ENCODE results near the gene IPP.
"Not testable (repeated sequence)": the region's sequence is repeated elsewhere in the genome, so short reads cannot be mapped to it uniquely, and the experiment has no call there.

Gene IPP

DNA sequence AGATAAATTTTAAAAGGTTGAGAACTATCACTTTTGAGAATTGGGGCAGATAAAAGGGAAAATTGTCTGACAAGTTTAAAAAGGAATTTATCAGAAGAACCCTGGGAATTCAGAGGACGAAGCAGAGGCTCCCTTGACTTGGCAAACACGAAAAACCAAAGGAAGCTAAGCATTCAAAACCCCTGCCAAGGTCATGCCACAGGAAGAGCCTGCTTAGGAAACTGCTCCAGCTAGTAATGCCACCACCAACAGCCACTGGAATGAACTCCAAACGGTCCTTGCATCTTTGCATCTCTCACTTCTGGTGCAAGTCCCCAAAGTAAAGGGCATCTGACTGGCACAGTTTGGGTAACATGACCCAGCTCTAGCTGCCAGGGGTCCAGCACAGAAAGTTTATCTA lies 71.3 kb downstream of the IPP start:
- FAIRE-seq, result no peak

DNA sequence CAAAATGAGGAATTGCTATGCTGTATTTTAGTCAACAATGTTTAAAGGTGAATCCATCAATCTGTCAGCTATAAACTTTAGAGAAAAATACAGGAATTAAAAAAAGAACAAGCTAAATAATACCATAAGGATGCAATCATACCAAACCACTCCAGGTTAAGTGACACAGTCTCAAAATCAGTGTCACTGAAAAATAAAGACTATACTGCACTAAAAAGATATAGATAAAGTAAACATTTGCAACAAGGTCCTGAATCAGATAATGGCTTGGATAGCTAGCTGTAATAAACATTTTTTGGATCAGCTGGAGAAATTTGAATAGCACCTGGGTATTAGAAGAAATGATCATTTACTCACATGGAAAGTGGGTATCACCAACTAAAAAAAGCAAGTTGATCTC lies 72.0 kb downstream of the IPP start:
- no peak for FAIRE-seq

DNA sequence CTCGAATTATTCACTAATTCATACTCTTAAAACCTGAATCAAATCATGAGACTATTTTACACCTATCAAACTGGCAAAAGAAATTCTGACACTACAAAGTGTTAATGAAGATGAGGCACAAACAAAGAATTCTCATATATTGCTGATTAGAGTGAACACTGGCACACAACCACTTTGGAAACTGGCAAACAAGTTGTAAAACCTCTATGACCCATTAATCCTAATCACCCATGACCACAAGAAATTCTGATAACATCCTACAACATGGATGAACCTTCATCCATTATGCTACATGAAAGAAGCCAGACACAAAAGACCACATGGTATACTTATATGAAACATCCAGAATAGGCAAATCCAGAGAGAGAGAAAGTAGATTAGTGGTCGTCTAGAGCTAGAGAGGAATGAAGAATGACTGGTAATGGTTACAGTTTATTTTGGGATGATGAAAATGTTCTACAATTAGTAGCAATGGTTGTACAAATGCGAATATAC lies 72.7 kb downstream of the IPP start:
- FAIRE-seq, result no peak

DNA sequence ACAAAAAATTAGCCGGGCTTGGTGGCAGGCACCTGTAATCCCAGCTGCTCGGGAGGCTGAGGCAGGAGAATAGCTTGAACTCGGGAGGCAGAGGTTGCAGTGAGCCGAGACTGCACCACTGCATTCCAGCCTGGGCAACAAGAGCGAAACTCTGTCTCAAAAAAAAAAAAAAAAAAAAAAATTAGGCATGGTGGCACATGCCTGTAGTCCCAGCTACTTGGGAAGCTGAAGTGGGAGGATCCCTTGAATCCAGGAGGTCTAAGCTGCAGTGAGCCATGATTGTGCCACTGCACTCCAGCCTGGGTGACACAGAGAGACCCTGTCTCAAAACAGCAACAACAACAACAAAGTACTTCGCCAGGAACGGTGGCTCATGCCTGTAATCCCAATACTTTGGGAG lies 73.9 kb downstream of the IPP start:
- not testable (repeated sequence) for FAIRE-seq

DNA sequence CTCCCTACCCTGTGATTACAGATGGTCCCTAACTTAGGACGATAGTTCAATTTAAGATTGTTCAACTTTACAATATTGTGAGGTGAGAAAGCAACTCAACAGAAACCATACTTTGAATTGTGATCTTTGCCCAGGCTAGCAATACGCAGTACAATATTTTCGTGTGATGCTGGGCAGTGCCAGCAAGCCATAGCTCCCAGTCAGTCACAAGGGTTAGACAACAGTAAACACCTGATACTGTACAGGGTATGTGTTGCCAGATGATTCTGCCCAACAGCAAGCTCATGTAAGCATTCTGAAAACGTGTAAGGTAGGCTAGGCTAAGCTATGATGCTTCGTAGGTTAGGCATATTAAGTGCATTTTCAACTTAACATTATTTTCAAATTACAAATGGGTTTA lies 76.0 kb downstream of the IPP start:
- no peak for FAIRE-seq

DNA sequence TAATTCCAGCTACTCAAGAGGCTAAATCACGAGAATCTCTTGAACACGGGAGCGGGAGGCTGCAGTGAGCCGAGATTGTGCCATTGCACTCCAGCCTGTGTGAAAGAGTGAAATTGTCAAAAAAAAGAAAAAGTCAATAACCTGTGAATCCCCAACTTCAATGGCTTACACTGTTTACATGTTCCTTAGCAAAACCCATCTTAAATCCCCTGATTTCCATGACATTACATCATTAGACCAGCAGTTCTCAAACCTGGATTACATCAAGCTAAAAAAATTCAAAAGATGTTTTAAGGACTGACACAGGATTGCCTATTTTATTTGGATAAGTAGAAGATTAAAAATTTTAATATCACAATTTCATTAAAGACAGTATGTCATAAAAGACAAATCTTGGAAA lies 76.5 kb downstream of the IPP start:
- FAIRE-seq, result no peak

DNA sequence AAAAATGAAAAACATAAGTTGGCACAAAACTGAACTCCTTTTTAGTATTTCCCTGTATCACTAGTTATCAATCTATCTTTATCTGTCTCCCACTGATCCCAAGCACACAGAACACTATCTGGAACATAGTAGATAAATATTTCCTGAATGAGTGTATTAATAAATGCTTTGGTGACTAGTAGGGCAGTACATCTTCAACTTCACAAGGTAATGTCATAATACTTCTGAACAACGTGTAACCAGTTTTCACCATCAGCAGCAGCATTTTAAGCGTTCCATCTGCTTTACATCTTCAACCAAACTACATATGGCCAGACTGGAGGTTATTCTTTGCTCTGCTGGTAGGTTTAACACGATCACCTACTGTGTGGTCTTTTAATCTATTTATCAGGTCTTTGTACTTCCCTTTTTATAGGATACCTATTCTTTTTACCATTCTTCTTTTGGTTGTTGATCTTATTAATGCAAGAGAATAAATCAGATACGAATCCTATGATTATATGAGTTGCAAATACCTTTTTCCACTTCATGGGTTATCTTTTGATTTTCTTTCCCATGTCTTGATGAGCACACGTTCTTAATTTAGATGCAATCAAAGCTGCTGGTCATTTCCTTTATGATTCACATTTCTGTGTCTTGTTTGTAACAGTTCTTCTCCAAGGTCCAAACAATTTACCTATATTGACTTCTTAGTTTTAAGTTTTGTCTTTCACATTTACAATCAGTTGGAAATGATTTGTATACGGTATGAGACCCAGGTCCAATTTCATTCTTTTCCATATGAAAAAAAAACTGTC lies 80.4 kb downstream of the IPP start:
- FAIRE-seq, result no peak

DNA sequence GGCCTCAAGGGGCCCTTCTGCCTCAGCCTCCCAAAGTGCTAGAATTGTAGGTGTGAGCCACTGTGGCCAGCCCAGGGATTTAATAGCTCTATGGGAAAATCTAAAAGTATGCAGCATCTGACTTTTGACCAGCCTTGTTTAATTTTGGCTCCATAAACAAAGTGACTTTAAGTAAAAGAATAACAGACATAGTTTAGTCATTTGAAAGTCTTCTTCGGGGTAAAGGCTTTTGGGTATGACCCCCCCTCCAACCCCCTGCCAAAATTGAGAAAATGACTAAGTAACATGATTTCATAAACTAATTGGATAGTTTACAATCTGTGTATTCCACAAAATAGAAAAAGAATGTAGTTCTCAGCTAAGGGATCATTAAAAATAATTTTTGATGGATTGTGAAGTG lies 81.1 kb downstream of the IPP start:
- no peak for FAIRE-seq

DNA sequence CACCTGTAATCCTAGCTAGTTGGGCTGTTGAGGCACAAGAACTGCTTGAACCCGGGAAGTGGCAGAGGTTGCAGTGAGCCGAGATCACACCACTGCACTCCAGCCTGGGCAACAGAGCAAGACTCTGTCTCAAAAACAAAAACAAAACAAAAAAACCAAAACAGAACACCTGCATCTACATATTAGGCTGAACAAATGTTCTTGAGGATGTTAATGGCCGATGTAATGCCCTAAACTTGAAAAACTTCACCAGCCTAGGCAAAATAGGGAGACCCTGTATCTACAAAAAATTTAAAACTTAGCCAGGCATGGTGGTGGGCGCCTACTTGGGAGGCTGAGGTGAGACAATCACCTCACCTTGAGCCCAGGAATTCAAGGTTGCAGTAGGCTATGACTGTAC lies 81.9 kb downstream of the IPP start:
- no peak for FAIRE-seq

DNA sequence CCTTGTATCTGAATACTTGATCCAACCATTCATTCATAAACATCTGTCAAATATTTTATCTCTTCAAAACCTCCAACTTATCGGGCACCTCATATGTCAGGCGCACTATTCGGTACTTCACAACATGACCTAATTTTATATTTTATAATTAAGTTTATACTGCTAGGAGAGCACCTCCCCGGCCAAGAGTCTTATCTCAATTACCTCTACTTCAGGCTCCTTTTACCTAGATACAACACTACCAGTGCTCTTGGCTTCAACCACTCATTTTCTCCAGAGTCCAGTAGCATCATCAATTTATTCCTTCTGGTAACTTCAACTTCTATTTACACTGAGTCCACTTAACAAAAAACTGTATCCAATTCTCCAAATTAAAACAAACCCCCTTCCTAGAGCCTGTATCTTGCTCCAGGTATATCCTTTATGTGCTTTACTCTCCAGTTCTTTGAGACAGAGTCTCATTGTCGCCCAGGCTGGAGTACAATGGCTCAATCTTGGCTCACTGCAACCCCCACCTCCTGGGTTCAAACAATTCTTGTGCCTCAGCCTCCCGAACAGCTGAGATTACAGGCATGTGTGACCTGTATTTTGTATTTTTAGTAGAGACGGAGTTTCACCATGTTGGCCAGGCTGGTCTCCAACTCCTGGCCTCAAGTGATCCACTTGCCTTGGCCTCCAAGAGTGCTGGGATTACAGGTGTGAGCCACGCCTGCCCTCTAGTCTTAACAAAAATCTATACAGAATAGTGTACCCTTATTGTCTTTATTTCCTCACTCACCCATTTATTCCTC lies 82.9 kb downstream of the IPP start:
- FAIRE-seq, result no peak

DNA sequence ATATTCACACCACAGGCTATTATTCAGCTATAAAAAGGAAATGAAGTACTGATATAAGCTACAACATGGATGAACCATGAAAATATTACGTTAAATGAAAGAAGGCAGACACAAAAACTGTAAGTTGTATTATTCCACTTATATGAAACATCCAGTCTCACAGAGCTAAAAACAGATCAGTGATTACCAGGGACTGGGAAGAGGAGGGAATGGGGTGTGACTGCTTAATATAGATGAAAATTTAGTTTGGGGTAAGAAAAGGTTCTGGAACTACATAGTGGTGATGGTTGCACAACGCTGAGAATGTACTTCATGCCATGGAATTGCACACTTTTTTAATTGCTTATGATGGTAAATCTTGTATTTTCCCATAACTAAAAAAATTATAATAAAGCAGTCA lies 83.6 kb downstream of the IPP start:
- no peak for FAIRE-seq

DNA sequence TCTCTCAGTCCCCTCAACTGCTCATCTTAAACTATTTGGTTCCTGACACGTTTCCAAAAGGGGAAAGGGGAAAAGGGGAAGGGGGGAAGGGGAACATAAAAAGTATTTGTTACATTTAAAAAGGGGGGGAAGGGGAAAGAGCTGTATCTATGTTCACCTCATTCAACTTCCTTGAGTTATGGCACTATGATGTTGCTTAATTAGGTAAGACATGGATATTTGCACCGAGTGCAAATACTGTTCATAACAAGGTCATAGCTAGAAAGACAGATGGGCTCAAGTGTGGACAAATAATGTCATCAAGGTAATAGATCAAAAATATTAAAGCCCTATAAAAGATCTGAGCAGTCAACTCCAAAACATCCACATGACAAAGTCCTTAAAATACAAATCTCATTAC lies 90.1 kb downstream of the IPP start:
- FAIRE-seq, result no peak

DNA sequence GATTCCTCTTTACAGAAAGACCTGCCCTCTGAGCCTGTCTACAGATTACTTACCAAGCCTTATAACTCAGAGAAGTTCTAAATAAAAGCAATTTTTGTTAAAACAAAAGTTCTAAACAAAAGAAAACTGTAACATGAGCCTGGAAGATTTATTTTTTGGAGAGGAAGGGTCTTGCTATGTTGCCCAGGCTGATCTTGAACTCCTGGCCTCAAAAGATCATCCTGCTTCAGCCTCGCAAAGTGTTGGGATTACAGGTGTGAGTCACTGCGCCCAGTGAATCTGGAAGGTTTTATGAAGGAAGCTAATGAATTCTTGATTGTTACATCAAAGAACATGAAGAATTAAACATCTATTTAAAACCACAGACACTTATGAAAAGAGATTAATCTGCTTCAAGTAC lies 91.2 kb downstream of the IPP start:
- no peak for FAIRE-seq

DNA sequence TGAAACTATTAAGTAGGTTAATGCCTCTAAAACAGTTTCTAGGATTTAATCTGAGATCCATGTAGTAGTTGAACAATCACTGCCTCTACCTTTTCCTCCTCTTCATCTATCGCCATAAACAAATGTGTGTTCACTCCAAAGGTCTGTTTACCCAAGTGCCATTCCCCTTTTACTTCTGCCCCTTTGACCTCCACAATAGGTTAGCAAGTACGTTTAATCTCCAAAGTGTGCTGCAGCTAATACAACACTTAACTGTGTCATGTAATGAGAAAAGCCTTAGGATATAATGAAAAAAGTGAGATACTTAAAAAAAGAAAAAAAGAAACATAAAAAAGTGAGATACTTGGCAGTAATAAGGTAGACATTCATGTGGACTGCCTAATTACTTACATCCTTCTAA lies 92.3 kb downstream of the IPP start:
- FAIRE-seq, result no peak

DNA sequence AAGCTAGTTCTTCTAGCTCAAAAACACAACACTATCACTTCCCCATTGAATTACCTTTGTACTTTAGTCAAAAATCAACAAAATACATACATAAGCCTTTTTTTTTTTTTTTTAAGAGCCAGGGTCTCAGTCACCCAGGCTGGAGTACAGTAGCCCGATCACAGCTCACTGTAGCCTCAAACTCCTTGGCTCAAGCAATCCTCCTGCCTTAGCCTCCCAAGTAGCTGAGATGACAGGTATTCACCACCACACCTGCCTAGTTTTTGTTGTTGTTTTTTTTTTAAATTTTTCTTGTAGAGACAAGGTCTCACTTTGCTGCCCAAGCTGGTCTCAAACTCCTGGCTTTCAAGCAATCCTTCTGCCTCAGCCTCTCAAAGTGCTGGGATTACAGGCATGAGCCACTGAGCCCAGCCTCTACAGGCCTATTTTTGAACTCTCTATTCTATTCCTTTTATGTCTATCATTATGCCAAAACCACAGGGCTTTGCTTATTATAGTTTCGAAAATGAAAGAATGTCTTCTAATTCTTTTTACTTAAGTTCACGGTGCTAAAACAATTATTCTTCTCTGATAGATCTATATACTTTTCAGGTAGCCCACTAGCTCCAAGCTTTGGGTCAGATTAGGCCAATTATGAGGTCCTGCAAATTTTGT lies 93.8 kb downstream of the IPP start:
- FAIRE-seq, result no peak

DNA sequence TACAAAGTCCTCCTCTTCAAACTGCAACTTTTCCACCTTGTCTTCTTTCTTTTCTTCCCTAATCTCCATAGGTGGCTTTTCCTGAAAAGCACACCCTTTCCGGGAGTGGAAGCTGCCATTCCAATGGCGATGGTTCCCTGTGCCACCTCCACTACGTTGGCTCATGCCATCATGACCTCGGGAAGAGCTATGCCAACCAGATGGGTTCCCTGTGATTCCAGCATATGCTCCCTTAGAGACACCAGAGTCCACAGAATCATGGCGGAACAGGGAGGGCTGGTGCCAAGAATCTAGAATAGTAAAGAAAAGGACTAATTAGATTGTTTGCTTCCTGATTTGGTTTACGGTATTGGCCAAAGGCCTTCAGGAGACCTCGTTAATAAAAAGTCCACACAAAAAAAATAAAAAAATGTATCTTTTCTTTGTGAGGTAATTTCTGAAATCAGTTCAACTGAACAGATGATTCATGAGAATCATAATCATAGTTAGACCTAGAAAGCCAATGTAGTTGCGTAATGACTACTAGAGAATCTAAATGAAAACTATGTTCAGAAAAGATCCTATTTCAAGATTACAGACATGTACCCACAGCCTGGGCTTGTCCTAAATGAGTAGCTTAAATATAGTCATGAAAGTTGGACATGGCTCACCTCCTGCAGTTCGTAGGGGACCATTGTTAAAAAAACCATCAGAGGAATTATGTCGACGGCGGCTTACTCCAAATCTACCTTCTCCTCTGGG lies 95.7 kb downstream of the IPP start:
- no peak for FAIRE-seq

All from endometrium (tissue), 2 donors.